HEK293 (cell line): ENCODE data around the gene SF3B5.

Experiments
- CTCF ChIA-PET: fragments of 350-600 bp; formaldehyde crosslinking; extraction: SDS; loops from one replicate; lab custom pipeline; 2021; ENCODE audit warnings: antibody characterized with exemption; lab: Yijun Ruan, JAX
- POLR2A ChIA-PET: fragments of 300-600 bp; formaldehyde crosslinking; extraction: SDS; loops from one replicate; lab custom pipeline; 2020; ENCODE audit warnings: antibody characterized with exemption, inconsistent platforms; lab: Yijun Ruan, JAX
- H3K27ac ChIP-seq: fragments of 200-500 bp; sonication (Bioruptor generic); 2 replicates; pipeline ENCODE4 v1.5.1; 2014; ENCODE audit warnings: low read depth, low read length, control low read depth, inconsistent platforms; ENCODE audit errors: extremely low read depth
- H3K36me3 ChIP-seq, 2 experiments: fragments of 200-500 bp in 1 of 2; sonication (Bioruptor generic) in 1 of 2; 1 replicate in 1 of 2; 2 replicates in 1 of 2; pipeline ENCODE4 v1.5.1; 2014 to 2017; ENCODE audit warnings: inconsistent platforms in 2 of 2, low read length in 2 of 2; ENCODE audit not compliant: control insufficient read depth in 2 of 2, insufficient read depth in 1 of 2
- H3K4me1 ChIP-seq: fragments of 200-500 bp; sonication (Bioruptor generic); 2 replicates; pipeline ENCODE4 v1.5.1; 2014; ENCODE audit warnings: mild to moderate bottlenecking, low read length, inconsistent platforms; ENCODE audit not compliant: control insufficient read depth, insufficient read depth
- H3K4me3 ChIP-seq: 2 replicates; pipeline ENCODE4 v1.5.1; 2011; ENCODE audit warnings: low read depth, mild to moderate bottlenecking, control low read depth, low read length, moderate library complexity
- H3K9me3 ChIP-seq: fragments of 200-500 bp; sonication (Bioruptor generic); 2 replicates; pipeline ENCODE4 v1.5.1; 2014; ENCODE audit warnings: low read depth, low read length, inconsistent platforms; ENCODE audit not compliant: control insufficient read depth, insufficient read depth
- YY1 ChIP-seq: fragments of 450-650 bp; formaldehyde crosslinking; IDR thresholded peaks from 2 replicates; pipeline ENCODE4 v1.5.1; 2018; ENCODE audit warnings: missing biosample characterization, missing genetic modification characterization
- ZBTB10 ChIP-seq: fragments of 450-650 bp; formaldehyde crosslinking; IDR thresholded peaks from 2 replicates; pipeline ENCODE4 v1.5.1; 2016; ENCODE audit warnings: missing biosample characterization, missing genetic modification characterization
- ZBTB48 ChIP-seq: fragments of 450-650 bp; formaldehyde crosslinking; IDR thresholded peaks from 2 replicates; pipeline ENCODE4 v1.5.1; 2016; ENCODE audit warnings: missing biosample characterization, missing genetic modification characterization
- ZBTB8A ChIP-seq: fragments of 450-650 bp; formaldehyde crosslinking; IDR thresholded peaks from 2 replicates; pipeline ENCODE4 v1.5.1; 2016; ENCODE audit warnings: missing biosample characterization, missing genetic modification characterization
- ZIC2 ChIP-seq: fragments of 450-650 bp; formaldehyde crosslinking; IDR thresholded peaks from 2 replicates; pipeline ENCODE4 v1.5.1; 2016; ENCODE audit warnings: missing biosample characterization, missing genetic modification characterization
- ZNF211 ChIP-seq: fragments of 450-650 bp; formaldehyde crosslinking; IDR thresholded peaks from 2 replicates; pipeline ENCODE4 v1.5.1; 2016; ENCODE audit warnings: low read depth, missing biosample characterization, missing genetic modification characterization
- ZNF266 ChIP-seq: fragments of 450-650 bp; formaldehyde crosslinking; IDR thresholded peaks from 2 replicates; pipeline ENCODE4 v1.5.1; 2016; ENCODE audit warnings: missing biosample characterization, missing genetic modification characterization, low read depth
- ZNF335 ChIP-seq: fragments of 450-650 bp; formaldehyde crosslinking; conservative IDR thresholded peaks from 2 replicates; pipeline ENCODE4 v1.5.1; 2016; ENCODE audit warnings: missing biosample characterization, missing genetic modification characterization
- ZNF391 ChIP-seq: fragments of 450-650 bp; formaldehyde crosslinking; IDR thresholded peaks from 2 replicates; pipeline ENCODE4 v1.5.1; 2016; ENCODE audit warnings: low read depth, missing biosample characterization, missing genetic modification characterization, borderline replicate concordance
- ZNF394 ChIP-seq: fragments of 450-650 bp; formaldehyde crosslinking; IDR thresholded peaks from 2 replicates; pipeline ENCODE4 v1.5.1; 2016; ENCODE audit warnings: missing biosample characterization, missing genetic modification characterization, mild to moderate bottlenecking, moderate library complexity, borderline replicate concordance
- ZNF404 ChIP-seq: fragments of 450-650 bp; formaldehyde crosslinking; IDR thresholded peaks from 2 replicates; pipeline ENCODE4 v1.5.1; 2017; ENCODE audit warnings: missing biosample characterization, missing genetic modification characterization
- ZNF76 ChIP-seq: fragments of 450-650 bp; formaldehyde crosslinking; IDR thresholded peaks from 2 replicates; pipeline ENCODE4; 2016; ENCODE audit warnings: low read depth, missing biosample characterization, missing genetic modification characterization, borderline replicate concordance
- ZSCAN16 ChIP-seq: fragments of 450-650 bp; formaldehyde crosslinking; IDR thresholded peaks from 2 replicates; pipeline ENCODE4 v1.5.1; 2016; ENCODE audit warnings: missing biosample characterization, missing genetic modification characterization
- ZSCAN23 ChIP-seq: fragments of 450-650 bp; formaldehyde crosslinking; IDR thresholded peaks from 2 replicates; pipeline ENCODE4 v1.5.1; 2016; ENCODE audit warnings: missing biosample characterization, missing genetic modification characterization
- TF ChIP-seq, protein P1 (sequence below): fragments of 450-650 bp; formaldehyde crosslinking; IDR thresholded peaks from 2 replicates; pipeline ENCODE4 v1.5.1; 2016; ENCODE audit warnings: missing biosample characterization, missing genetic modification characterization, borderline replicate concordance
- TF ChIP-seq, protein P2 (sequence below): fragments of 450-650 bp; formaldehyde crosslinking; IDR thresholded peaks from 2 replicates; pipeline ENCODE4 v1.5.1; 2016; ENCODE audit warnings: missing biosample characterization, missing genetic modification characterization, borderline replicate concordance
- TF ChIP-seq, protein P3 (sequence below): fragments of 450-650 bp; formaldehyde crosslinking; IDR thresholded peaks from 2 replicates; pipeline ENCODE4 v1.5.1; 2016; ENCODE audit warnings: missing biosample characterization, missing genetic modification characterization
- TF ChIP-seq, protein P4 (sequence below): fragments of 450-650 bp; formaldehyde crosslinking; IDR thresholded peaks from 2 replicates; pipeline ENCODE4 v1.5.1; 2016; ENCODE audit warnings: missing biosample characterization, missing genetic modification characterization

SF3B5 gene

DNA sequence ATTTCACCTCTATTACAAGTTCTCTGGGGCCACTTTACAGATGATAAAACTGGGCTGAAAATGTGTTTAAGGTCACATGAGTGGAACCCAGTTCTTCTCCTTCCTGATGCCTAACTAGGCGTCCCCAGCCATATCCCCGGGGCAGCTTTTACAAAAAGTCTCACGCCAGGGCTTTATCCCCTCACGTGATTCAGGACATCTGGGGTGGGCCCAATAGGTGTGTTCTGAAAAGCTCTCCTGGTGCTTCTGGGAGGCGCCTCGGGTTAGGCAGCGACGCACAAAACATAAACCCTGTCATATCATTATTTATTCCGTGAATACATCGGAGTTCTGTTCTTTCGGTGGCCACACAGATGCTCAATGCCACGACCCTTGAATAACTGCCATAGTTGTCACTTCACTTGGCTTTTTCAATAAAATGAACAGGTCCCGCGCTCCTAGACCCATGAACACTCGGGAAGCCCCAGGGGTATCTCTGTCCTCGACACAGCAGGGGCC, 32.1 kb downstream of the SF3B5 start:
- Histone ChIP-seq H3K4me1 (no peaks in the 10 kb centered on the region), H3K4me3 (peak overlapping the region; percentile 67), H3K9me3 (no peaks in the 10 kb centered on the region), H3K27ac (peak overlapping the region; percentile 61; the same call in 1 of the 2 replicates), H3K36me3 (no peaks in the 10 kb centered on the region)
- ChIA-PET CTCF (interaction anchor here (0.5 to 1.8 kb wide), 4 partner anchors 8 to 602 kb away, joined by 3 to 8 read pairs (median 4); no protein-coding TSS in a partner anchor), POLR2A (interaction anchor here (0.6 to 1.8 kb wide), 4 partner anchors 12 to 223 kb away, joined by 3 to 7 read pairs (median 3); partner anchors contain the start of gene SF3B5)
- TF ChIP-seq ZNF391 (tag by site-specific recombination): peak; percentile 16; the same call in 1 of the 2 replicates
- TF ChIP-seq YY1 (tag by site-specific recombination): no peak
- TF ChIP-seq ZNF211 (tag by site-specific recombination): no peak
- no peak for TF ChIP-seq ZNF394 (tag by site-specific recombination)
- no peak for TF ChIP-seq ZNF266 (tag by site-specific recombination)
- 0 out of 2 replicates have a peak, but pooled peaks have one; percentile 36 for TF ChIP-seq ZBTB48
- TF ChIP-seq ZBTB8A (tag by site-specific recombination): peak; percentile 48; the same call in 1 of the 2 replicates
- no peak for TF ChIP-seq ZSCAN16
- TF ChIP-seq, protein P1, sequence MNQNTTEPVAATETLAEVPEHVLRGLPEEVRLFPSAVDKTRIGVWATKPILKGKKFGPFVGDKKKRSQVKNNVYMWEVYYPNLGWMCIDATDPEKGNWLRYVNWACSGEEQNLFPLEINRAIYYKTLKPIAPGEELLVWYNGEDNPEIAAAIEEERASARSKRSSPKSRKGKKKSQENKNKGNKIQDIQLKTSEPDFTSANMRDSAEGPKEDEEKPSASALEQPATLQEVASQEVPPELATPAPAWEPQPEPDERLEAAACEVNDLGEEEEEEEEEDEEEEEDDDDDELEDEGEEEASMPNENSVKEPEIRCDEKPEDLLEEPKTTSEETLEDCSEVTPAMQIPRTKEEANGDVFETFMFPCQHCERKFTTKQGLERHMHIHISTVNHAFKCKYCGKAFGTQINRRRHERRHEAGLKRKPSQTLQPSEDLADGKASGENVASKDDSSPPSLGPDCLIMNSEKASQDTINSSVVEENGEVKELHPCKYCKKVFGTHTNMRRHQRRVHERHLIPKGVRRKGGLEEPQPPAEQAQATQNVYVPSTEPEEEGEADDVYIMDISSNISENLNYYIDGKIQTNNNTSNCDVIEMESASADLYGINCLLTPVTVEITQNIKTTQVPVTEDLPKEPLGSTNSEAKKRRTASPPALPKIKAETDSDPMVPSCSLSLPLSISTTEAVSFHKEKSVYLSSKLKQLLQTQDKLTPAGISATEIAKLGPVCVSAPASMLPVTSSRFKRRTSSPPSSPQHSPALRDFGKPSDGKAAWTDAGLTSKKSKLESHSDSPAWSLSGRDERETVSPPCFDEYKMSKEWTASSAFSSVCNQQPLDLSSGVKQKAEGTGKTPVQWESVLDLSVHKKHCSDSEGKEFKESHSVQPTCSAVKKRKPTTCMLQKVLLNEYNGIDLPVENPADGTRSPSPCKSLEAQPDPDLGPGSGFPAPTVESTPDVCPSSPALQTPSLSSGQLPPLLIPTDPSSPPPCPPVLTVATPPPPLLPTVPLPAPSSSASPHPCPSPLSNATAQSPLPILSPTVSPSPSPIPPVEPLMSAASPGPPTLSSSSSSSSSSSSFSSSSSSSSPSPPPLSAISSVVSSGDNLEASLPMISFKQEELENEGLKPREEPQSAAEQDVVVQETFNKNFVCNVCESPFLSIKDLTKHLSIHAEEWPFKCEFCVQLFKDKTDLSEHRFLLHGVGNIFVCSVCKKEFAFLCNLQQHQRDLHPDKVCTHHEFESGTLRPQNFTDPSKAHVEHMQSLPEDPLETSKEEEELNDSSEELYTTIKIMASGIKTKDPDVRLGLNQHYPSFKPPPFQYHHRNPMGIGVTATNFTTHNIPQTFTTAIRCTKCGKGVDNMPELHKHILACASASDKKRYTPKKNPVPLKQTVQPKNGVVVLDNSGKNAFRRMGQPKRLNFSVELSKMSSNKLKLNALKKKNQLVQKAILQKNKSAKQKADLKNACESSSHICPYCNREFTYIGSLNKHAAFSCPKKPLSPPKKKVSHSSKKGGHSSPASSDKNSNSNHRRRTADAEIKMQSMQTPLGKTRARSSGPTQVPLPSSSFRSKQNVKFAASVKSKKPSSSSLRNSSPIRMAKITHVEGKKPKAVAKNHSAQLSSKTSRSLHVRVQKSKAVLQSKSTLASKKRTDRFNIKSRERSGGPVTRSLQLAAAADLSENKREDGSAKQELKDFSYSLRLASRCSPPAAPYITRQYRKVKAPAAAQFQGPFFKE (tag by site-specific recombination): no peak
- TF ChIP-seq, protein P2, sequence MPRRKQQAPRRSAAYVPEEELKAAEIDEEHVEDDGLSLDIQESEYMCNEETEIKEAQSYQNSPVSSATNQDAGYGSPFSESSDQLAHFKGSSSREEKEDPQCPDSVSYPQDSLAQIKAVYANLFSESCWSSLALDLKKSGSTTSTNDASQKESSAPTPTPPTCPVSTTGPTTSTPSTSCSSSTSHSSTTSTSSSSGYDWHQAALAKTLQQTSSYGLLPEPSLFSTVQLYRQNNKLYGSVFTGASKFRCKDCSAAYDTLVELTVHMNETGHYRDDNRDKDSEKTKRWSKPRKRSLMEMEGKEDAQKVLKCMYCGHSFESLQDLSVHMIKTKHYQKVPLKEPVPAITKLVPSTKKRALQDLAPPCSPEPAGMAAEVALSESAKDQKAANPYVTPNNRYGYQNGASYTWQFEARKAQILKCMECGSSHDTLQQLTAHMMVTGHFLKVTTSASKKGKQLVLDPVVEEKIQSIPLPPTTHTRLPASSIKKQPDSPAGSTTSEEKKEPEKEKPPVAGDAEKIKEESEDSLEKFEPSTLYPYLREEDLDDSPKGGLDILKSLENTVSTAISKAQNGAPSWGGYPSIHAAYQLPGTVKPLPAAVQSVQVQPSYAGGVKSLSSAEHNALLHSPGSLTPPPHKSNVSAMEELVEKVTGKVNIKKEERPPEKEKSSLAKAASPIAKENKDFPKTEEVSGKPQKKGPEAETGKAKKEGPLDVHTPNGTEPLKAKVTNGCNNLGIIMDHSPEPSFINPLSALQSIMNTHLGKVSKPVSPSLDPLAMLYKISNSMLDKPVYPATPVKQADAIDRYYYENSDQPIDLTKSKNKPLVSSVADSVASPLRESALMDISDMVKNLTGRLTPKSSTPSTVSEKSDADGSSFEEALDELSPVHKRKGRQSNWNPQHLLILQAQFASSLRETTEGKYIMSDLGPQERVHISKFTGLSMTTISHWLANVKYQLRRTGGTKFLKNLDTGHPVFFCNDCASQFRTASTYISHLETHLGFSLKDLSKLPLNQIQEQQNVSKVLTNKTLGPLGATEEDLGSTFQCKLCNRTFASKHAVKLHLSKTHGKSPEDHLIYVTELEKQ (tag by site-specific recombination): no peak
- TF ChIP-seq, protein P3, sequence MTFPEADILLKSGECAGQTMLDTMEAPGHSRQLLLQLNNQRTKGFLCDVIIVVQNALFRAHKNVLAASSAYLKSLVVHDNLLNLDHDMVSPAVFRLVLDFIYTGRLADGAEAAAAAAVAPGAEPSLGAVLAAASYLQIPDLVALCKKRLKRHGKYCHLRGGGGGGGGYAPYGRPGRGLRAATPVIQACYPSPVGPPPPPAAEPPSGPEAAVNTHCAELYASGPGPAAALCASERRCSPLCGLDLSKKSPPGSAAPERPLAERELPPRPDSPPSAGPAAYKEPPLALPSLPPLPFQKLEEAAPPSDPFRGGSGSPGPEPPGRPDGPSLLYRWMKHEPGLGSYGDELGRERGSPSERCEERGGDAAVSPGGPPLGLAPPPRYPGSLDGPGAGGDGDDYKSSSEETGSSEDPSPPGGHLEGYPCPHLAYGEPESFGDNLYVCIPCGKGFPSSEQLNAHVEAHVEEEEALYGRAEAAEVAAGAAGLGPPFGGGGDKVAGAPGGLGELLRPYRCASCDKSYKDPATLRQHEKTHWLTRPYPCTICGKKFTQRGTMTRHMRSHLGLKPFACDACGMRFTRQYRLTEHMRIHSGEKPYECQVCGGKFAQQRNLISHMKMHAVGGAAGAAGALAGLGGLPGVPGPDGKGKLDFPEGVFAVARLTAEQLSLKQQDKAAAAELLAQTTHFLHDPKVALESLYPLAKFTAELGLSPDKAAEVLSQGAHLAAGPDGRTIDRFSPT (tag by site-specific recombination): no peak
- TF ChIP-seq ZSCAN23 (tag by site-specific recombination): no peak
- TF ChIP-seq ZIC2 (tag by site-specific recombination): no peak
- no peak for TF ChIP-seq ZNF404 (tag by site-specific recombination)
- TF ChIP-seq, protein P4, sequence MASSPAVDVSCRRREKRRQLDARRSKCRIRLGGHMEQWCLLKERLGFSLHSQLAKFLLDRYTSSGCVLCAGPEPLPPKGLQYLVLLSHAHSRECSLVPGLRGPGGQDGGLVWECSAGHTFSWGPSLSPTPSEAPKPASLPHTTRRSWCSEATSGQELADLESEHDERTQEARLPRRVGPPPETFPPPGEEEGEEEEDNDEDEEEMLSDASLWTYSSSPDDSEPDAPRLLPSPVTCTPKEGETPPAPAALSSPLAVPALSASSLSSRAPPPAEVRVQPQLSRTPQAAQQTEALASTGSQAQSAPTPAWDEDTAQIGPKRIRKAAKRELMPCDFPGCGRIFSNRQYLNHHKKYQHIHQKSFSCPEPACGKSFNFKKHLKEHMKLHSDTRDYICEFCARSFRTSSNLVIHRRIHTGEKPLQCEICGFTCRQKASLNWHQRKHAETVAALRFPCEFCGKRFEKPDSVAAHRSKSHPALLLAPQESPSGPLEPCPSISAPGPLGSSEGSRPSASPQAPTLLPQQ (tag by site-specific recombination): peak; percentile 79
- TF ChIP-seq ZNF335: peak; percentile 90
- no peak for TF ChIP-seq ZBTB10 (tag by site-specific recombination)
- TF ChIP-seq ZNF76: peak; percentile 19; the same call in 1 of the 2 replicates
